ENCODE measurements around the gene RNASE12.

Gene RNASE12

GRCh38 chr14:20630340-20631022 lies 39.3 kb upstream of the RNASE12 start:
- no peak overlapping the region for H3K27ac ChIP-seq
- POLR2A ChIA-PET (ENCODE audit: low non-redundant PET): no interaction called here
- no peak for DNase-seq (ENCODE audit: low spot score)
- CTCF ChIA-PET: interaction anchor here (1.0 to 2.2 kb wide), 3 partner anchors 18 to 60 kb away, joined by 3 to 9 read pairs (median 6); no protein-coding TSS in a partner anchor
- no peak for TF ChIP-seq CTCF (conservative IDR thresholded peaks at IDR 0.05; ENCODE audit: low read depth)

GRCh38 chr14:20628063-20628854 lies 37.1 kb upstream of the RNASE12 start:
- ChIA-PET POLR2A (ENCODE audit: low non-redundant PET) (no interaction called here), CTCF (interaction anchor here (0.6 kb wide), 1 partner anchor 312 kb away, joined by 3 read pairs; no protein-coding TSS in a partner anchor)
- no peak for DNase-seq (ENCODE audit: low spot score)

GRCh38 chr14:20627346-20628027 lies 36.3 kb upstream of the RNASE12 start:
- no peak for DNase-seq (ENCODE audit: low spot score)
- TF ChIP-seq CTCF (conservative IDR thresholded peaks at IDR 0.05; ENCODE audit: low read depth): no peak
- ChIA-PET POLR2A (ENCODE audit: low non-redundant PET) (no interaction called here), CTCF (interaction anchor here (0.6 kb wide), 1 partner anchor 313 kb away, joined by 3 read pairs; no protein-coding TSS in a partner anchor)
- no peak overlapping the region for H3K27ac ChIP-seq

More at GRCh38 chr14:20628063-20628854, 37.1 kb upstream of the RNASE12 start:
- TF ChIP-seq CTCF (conservative IDR thresholded peaks at IDR 0.05; ENCODE audit: low read depth): no peak
- no peak overlapping the region for H3K27ac ChIP-seq

GRCh38 chr14:20626274-20626673 lies 35.1 kb upstream of the RNASE12 start:
- DNase-seq (ENCODE audit: low spot score): no peak
- no peak for TF ChIP-seq CTCF (conservative IDR thresholded peaks at IDR 0.05; ENCODE audit: low read depth)
- CTCF ChIA-PET: no interaction called here
- H3K27ac ChIP-seq: no peak overlapping the region
- POLR2A ChIA-PET (ENCODE audit: low non-redundant PET): no interaction called here

- peak overlapping the region; percentile 40; the same call in 1 of the 2 replicates for H3K27ac ChIP-seq
- CTCF ChIA-PET: no interaction called here
- no peak for DNase-seq (ENCODE audit: low spot score)
- no peak for TF ChIP-seq CTCF (conservative IDR thresholded peaks at IDR 0.05; ENCODE audit: low read depth)
- POLR2A ChIA-PET (ENCODE audit: low non-redundant PET): no interaction called here
Observed at GRCh38 chr14:20624495-20625070, 33.4 kb upstream of the RNASE12 start.

- CTCF ChIA-PET: no interaction called here
- no peak overlapping the region for H3K27ac ChIP-seq
- TF ChIP-seq CTCF (conservative IDR thresholded peaks at IDR 0.05; ENCODE audit: low read depth): no peak
- POLR2A ChIA-PET (ENCODE audit: low non-redundant PET): no interaction called here
- DNase-seq (ENCODE audit: low spot score): no peak
Observed at GRCh38 chr14:20623798-20624197, 32.6 kb upstream of the RNASE12 start.
